GM10266 (cell line): ENCODE results near the gene PPP2R3B.
"Not testable (repeated sequence)": the region's sequence is repeated elsewhere in the genome, so short reads cannot be mapped to it uniquely, and the experiment has no call there.

Experiments used
- DNase-seq: peaks from one replicate; pipeline ENCODE4 v3.0.0; 2012; ENCODE audit errors: extremely low spot score
- TF ChIP-seq, protein P1 (sequence below): IDR thresholded peaks from 2 replicates; pipeline ENCODE4 v1.5.1; 2012; ENCODE audit warnings: mild to moderate bottlenecking, low read depth; ENCODE audit not compliant: control insufficient read depth, insufficient read depth; ENCODE audit errors: missing control alignments

PPP2R3B gene

DNA sequence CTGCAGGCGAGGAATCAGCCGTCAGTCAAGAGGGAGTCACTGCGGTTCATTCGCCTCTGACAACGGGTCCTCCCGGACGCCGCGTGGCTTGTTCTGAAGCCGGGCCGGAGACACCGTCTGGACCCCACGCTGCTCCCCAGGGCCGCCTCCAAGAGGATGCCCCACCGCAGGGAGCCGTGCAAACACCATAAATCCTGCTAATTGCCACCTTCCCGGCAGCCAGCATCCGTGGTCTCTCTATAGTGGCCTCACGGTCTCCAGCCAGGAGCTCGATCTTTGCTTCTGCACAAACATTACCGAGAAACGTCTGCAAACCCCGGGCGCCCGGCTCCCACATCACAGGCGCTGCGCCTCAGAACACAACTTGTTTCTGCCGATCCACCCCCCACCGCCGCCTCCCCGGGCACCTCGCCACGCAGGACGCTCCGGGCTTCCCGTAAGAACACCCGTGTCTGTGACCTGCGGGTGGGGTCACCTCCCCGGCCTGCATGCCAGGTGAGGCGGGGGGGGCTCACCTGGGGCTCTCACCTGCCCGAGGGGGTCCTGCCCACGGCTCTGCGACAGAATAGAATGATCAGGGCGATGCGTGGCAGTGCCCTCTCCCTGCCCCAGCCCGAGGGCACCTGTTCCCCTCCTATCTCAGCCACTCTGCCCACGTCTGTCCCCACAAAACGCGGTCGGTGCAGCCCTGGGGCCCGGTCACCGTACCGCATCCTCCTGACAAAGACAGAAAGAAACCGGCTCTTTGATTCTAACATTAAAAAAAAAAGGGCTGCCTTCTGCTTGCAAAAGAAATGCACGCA lies 32.4 kb upstream of the PPP2R3B start:
- DNase-seq: no peak
- TF ChIP-seq, protein P1, sequence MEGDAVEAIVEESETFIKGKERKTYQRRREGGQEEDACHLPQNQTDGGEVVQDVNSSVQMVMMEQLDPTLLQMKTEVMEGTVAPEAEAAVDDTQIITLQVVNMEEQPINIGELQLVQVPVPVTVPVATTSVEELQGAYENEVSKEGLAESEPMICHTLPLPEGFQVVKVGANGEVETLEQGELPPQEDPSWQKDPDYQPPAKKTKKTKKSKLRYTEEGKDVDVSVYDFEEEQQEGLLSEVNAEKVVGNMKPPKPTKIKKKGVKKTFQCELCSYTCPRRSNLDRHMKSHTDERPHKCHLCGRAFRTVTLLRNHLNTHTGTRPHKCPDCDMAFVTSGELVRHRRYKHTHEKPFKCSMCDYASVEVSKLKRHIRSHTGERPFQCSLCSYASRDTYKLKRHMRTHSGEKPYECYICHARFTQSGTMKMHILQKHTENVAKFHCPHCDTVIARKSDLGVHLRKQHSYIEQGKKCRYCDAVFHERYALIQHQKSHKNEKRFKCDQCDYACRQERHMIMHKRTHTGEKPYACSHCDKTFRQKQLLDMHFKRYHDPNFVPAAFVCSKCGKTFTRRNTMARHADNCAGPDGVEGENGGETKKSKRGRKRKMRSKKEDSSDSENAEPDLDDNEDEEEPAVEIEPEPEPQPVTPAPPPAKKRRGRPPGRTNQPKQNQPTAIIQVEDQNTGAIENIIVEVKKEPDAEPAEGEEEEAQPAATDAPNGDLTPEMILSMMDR: no peak

DNA sequence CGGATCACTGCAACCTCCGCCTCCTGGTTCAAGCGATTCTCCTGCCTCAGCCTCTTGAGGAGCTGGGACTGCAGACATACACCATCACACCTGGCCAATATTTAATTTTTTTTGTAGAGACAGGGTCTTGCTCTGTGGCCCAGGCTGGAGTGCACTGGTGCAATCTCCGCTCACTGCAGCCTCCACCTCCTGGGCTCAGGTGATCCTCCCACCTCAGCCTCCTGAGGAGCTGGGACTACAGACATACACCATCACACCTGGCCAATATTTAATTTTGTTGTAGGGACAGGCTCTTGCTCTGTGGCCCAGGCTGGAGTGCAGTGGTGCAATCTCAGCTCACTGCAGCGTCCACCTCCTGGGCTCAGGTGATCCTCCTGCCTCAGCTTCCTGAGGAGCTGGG lies 28.8 kb upstream of the PPP2R3B start:
- DNase-seq: not testable (repeated sequence)

DNA sequence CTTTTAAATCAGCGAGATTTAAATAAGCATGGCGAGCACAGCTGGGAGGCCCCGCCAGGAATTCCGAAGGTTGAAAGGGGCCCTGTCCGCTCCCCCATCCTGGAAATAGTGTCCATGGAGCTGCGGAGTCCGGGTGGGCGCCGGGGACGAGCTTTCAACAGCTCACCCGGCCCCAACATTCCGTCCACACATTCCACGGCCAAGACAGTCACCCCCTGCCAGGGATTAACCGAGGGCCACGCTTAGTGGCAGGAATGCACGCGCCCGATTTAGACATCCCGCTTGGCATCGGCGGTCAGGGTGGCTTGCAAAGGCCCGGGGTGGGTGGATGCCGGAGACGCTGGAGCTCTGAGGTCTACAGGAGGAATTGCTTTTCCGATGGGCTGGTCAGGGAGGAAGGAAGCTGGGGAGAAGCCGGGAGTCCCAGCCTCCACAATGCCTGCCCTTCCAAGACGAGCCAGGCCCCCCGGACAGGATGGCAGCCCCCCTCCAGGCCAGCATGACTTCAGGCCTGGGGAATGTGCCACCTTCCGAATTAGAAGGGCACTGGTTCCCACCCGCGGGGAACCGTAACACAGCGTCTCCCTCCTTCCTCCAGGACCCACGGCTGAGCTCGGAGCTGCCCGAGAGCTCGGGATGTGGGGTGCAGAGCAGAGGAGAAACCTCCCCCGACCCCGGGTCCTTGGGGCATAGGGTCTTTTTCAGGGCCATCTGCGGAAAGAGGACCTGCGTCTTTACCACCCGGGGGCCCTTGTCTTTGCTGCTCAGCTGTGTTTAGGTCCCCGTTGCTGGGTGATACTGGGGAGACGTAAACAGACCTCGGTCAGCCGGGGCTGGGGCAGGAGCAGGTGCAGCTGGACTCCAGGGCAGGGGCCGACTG lies 26.9 kb upstream of the PPP2R3B start:
- no peak for DNase-seq

DNA sequence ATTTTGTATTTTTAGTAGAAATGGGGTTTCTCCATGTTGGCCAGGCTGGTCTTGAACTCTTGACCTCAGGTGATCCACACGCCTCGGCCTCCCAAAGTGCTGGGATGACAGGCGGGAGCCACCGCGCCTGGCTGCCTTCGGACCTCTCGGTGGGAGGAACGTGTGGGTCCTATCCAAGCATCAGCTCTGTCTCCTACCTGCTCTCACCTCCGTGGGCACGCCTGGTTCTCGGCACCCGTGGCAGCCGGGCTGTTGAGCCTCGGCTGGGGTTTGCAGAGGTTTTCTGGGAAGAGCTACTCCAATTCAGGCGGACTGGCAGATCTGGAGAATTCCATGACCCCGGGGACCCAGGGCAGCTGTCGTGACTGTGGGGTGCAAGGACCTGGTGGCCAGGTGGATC lies 23.6 kb upstream of the PPP2R3B start:
- DNase-seq: no peak
- TF ChIP-seq, protein P1: no peak

More for the DNA sequence above, 26.9 kb upstream of the PPP2R3B start:
- TF ChIP-seq, protein P1: no peak

DNA sequence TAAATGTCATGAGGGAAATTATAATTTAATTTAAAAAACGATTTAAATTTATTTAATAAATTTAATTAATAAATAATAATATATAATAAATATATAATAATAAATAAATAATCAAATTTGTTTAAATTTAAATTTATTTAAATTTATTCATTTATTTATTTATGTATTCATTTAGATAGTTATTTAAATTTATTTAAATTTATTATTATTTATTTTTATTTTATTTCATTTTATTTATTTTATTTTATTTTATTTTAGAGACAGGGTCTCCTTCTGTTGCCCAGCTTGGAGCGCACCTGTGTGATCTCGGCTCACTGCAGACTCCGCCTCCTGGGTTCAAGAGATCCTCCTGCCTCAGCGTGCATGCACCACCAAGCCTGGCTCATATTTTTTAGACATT lies 18.4 kb upstream of the PPP2R3B start:
- TF ChIP-seq, protein P1: no peak
- no peak for DNase-seq

DNA sequence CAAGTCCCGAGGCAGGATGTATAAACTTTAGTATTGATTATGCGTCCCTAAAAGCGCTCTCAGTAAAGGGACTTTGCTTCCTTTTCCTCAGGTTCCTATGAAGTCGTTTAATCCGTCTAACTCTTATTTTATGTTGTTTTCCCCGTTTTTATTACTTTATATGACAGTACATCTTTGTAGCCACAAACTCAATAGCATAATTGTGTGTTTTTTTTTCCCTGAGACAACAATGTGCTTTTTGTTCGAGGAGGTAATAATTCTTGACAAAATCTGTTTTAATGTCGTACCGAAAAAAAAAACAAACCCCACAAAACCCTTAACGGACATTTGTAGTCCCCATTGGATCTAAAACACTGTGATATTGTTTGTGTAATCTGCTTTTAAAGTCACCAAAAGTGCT lies 17.9 kb upstream of the PPP2R3B start:
- TF ChIP-seq, protein P1: no peak
- no peak for DNase-seq

DNA sequence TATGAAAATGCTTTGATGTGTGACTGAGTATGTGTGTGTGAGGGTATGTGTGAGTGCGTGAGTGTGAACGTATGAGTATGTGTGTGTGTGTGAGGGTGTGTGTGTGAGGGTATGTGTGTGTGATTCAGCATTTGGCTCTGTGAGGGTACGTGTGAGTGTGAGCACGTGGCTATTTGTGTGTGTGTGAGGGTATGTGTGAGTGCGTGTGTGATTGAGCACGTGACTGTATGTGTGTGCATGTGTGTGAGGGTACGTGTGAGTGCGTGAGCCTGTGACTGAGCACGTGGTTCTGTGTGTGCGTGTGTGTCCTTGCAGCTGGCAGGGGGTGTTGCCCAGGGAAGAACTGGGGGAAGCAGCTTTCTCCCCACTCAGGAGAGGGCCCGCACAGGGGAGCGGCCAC lies 16.1 kb upstream of the PPP2R3B start:
- DNase-seq: no peak
- TF ChIP-seq, protein P1: no peak
